Naive B cell (primary cell): ENCODE data around the gene PDIA5. TPM values are rescaled to one million over a fixed set of nuclear protein-coding genes. Genes with fewer than 3 reads are reported as not detected.

Experiments
- ATAC-seq, 2 donors: fragments of 150-1000 bp; cut with Tn5 transposase; 2 replicates each; pipeline ENCODE4 v1.10.0; 2021; ENCODE audit warnings: low read depth in 2 of 2, mild to moderate bottlenecking in 2 of 2, moderate library complexity in 2 of 2
- DNase-seq: peaks from one replicate; pipeline ENCODE4 v3.0.0; 2022
- H3K27ac Mint-ChIP-seq, 6 donors: one replicate each; pipeline ENCODE4 v1.8.0; 2020 to 2022; ENCODE audit warnings: mild to moderate bottlenecking in 6 of 6, mixed read lengths in 6 of 6, moderate library complexity in 5 of 6, inconsistent platforms in 2 of 6
- H3K27me3 Mint-ChIP-seq, 3 donors: one replicate each; pipeline ENCODE4 v1.8.0; 2021 to 2022; ENCODE audit warnings: mixed read lengths in 3 of 3, mild to moderate bottlenecking in 1 of 3
- H3K36me3 Mint-ChIP-seq, 2 donors: one replicate each; pipeline ENCODE4 v1.8.0; 2020 to 2022; ENCODE audit warnings: mixed read lengths in 2 of 2, inconsistent platforms in 1 of 2, mild to moderate bottlenecking in 1 of 2
- H3K4me1 Mint-ChIP-seq, 3 donors: one replicate each; pipeline ENCODE4 v1.8.0; 2020 to 2022; ENCODE audit warnings: mixed read lengths in 3 of 3, inconsistent platforms in 1 of 3, mild to moderate bottlenecking in 1 of 3, moderate library complexity in 1 of 3
- H3K4me3 Mint-ChIP-seq, 8 donors: one replicate each; pipeline ENCODE4 v1.8.0; 2020 to 2022; ENCODE audit warnings: mild to moderate bottlenecking in 8 of 8, mixed read lengths in 8 of 8, moderate library complexity in 8 of 8, inconsistent platforms in 2 of 8
- H3K9me3 Mint-ChIP-seq, 7 donors: one replicate each; pipeline ENCODE4 v1.8.0; 2020 to 2022; ENCODE audit warnings: mixed read lengths in 7 of 7, mild to moderate bottlenecking in 5 of 7, inconsistent platforms in 2 of 7, moderate library complexity in 1 of 7
- polyA plus RNA-seq, 6 donors: library from polyadenylated mRNA; unstranded; fragments of 300-500 nt; fragmentation: Illumina TruSeq; gene quantifications; one replicate each; pipeline ENCODE4 v1.2.3, GENCODE V29; 2021; ENCODE audit warnings: low read depth in 6 of 6

The PDIA5 gene
- polyA plus RNA-seq, 6 donors from 2014 or later, result 1.7 to 4.4 (median 2.2) TPM

GRCh38 chr3:123156276-123156995 lies 89.6 kb downstream of the PDIA5 start:
- Mint-ChIP-seq H3K4me3 (no peak overlapping the region), H3K27ac (no peak overlapping the region), H3K9me3 (peaks cover 0 to 7% (median 3%) of the 10 kb centered on the region in 7 donors), H3K27me3 (no peaks in the 10 kb centered on the region), H3K4me1 (peaks cover 15 to 24% (median 24%) of the 10 kb centered on the region in 3 donors), H3K36me3 (peaks cover 0 to 11% of the 10 kb centered on the region in 2 donors)
- DNase-seq, result no peak
- ATAC-seq, result no peak

GRCh38 chr3:123157209-123157597 lies 90.4 kb downstream of the PDIA5 start:
- DNase-seq (no peak), ATAC-seq (no peak)
- Mint-ChIP-seq H3K9me3 (peaks cover 0 to 2% (median 0%) of the 10 kb centered on the region in 7 donors), H3K27me3 (no peaks in the 10 kb centered on the region), H3K4me1 (peaks cover 12 to 24% (median 21%) of the 10 kb centered on the region in 3 donors), H3K4me3 (no peak overlapping the region), H3K27ac (no peak overlapping the region), H3K36me3 (peaks cover 0 to 5% of the 10 kb centered on the region in 2 donors)

- ATAC-seq, result no peak
- H3K4me3 Mint-ChIP-seq, result no peak overlapping the region
- H3K36me3 Mint-ChIP-seq, result no peaks in the 10 kb centered on the region
- H3K27me3 Mint-ChIP-seq, result no peaks in the 10 kb centered on the region
- peaks cover 8 to 21% (median 17%) of the 10 kb centered on the region in 3 donors for H3K4me1 Mint-ChIP-seq
- H3K27ac Mint-ChIP-seq, result peak overlapping the region in 1 of 6 donors; percentile 38
- DNase-seq, result no peak
- H3K9me3 Mint-ChIP-seq, result no peaks in the 10 kb centered on the region
These were observed 90.9 kb downstream of the PDIA5 start for GRCh38 chr3:123157598-123158287.

GRCh38 chr3:123158330-123158729 lies 91.5 kb downstream of the PDIA5 start:
- Mint-ChIP-seq H3K27ac (no peak overlapping the region), H3K9me3 (no peaks in the 10 kb centered on the region), H3K4me1 (peaks cover 4 to 15% (median 11%) of the 10 kb centered on the region in 3 donors), H3K36me3 (no peaks in the 10 kb centered on the region), H3K4me3 (no peak overlapping the region), H3K27me3 (no peaks in the 10 kb centered on the region)
- ATAC-seq, result no peak
- no peak for DNase-seq

GRCh38 chr3:123158899-123159390 lies 92.1 kb downstream of the PDIA5 start:
- no peak for ATAC-seq
- H3K9me3 Mint-ChIP-seq, result no peaks in the 10 kb centered on the region
- H3K4me3 Mint-ChIP-seq, result no peak overlapping the region
- no peaks in the 10 kb centered on the region for H3K36me3 Mint-ChIP-seq
- peaks cover 4 to 10% (median 6%) of the 10 kb centered on the region in 3 donors for H3K4me1 Mint-ChIP-seq
- DNase-seq, result no peak
- H3K27ac Mint-ChIP-seq, result peak overlapping the region in 1 of 6 donors; percentile 64
- no peaks in the 10 kb centered on the region for H3K27me3 Mint-ChIP-seq

- peaks cover 4 to 5% of the 10 kb centered on the region in 2 donors for H3K36me3 Mint-ChIP-seq
- H3K27ac Mint-ChIP-seq, result no peak overlapping the region
- H3K27me3 Mint-ChIP-seq, result no peaks in the 10 kb centered on the region
- peaks cover 0 to under 1% (median 0%) of the 10 kb centered on the region in 3 donors for H3K4me1 Mint-ChIP-seq
- no peak overlapping the region for H3K4me3 Mint-ChIP-seq
- ATAC-seq (no peak), DNase-seq (no peak)
- peaks cover 0 to 4% (median 3%) of the 10 kb centered on the region in 7 donors for H3K9me3 Mint-ChIP-seq
These were observed 93.3 kb downstream of the PDIA5 start for GRCh38 chr3:123159926-123160635.

GRCh38 chr3:123161167-123161566 lies 94.3 kb downstream of the PDIA5 start:
- no peak overlapping the region for H3K4me3 Mint-ChIP-seq
- no peak for DNase-seq
- no peak for ATAC-seq
- peaks cover 0 to 7% (median 3%) of the 10 kb centered on the region in 7 donors for H3K9me3 Mint-ChIP-seq
- H3K27ac Mint-ChIP-seq, result no peak overlapping the region
- H3K27me3 Mint-ChIP-seq, result no peaks in the 10 kb centered on the region
- no peaks in the 10 kb centered on the region for H3K4me1 Mint-ChIP-seq
- H3K36me3 Mint-ChIP-seq, result peaks cover 6 to 8% of the 10 kb centered on the region in 2 donors

GRCh38 chr3:123163141-123163540 lies 96.3 kb downstream of the PDIA5 start:
- H3K9me3 Mint-ChIP-seq, result peaks cover 0 to 14% (median 4%) of the 10 kb centered on the region in 7 donors
- H3K4me1 Mint-ChIP-seq, result no peaks in the 10 kb centered on the region
- peak overlapping the region in 2 of 6 donors; percentile 37 to 87 for H3K27ac Mint-ChIP-seq
- ATAC-seq, result no peak
- no peak overlapping the region for H3K4me3 Mint-ChIP-seq
- peaks cover 6 to 15% of the 10 kb centered on the region in 2 donors for H3K36me3 Mint-ChIP-seq
- no peaks in the 10 kb centered on the region for H3K27me3 Mint-ChIP-seq
- no peak for DNase-seq

GRCh38 chr3:123165163-123165562 lies 98.3 kb downstream of the PDIA5 start:
- no peak for ATAC-seq
- Mint-ChIP-seq H3K4me1 (no peaks in the 10 kb centered on the region), H3K9me3 (peaks cover 0 to 14% (median 4%) of the 10 kb centered on the region in 7 donors), H3K27me3 (no peaks in the 10 kb centered on the region), H3K27ac (no peak overlapping the region), H3K4me3 (no peak overlapping the region), H3K36me3 (peaks cover 6 to 15% of the 10 kb centered on the region in 2 donors)
- no peak for DNase-seq

- peaks cover 0 to 14% (median 4%) of the 10 kb centered on the region in 7 donors for H3K9me3 Mint-ChIP-seq
- ATAC-seq (no peak), DNase-seq (no peak)
- H3K27me3 Mint-ChIP-seq, result no peaks in the 10 kb centered on the region
- H3K4me1 Mint-ChIP-seq, result no peaks in the 10 kb centered on the region
- H3K36me3 Mint-ChIP-seq, result peaks cover 6 to 15% of the 10 kb centered on the region in 2 donors
- no peak overlapping the region for H3K27ac Mint-ChIP-seq
- H3K4me3 Mint-ChIP-seq, result no peak overlapping the region
These were observed 100.9 kb downstream of the PDIA5 start for GRCh38 chr3:123167686-123168085.

- no peak overlapping the region for H3K27ac Mint-ChIP-seq
- no peak for DNase-seq
- H3K36me3 Mint-ChIP-seq, result peaks cover 6 to 15% of the 10 kb centered on the region in 2 donors
- H3K9me3 Mint-ChIP-seq, result peaks cover 0 to 14% (median 4%) of the 10 kb centered on the region in 7 donors
- no peaks in the 10 kb centered on the region for H3K27me3 Mint-ChIP-seq
- ATAC-seq, result no peak
- H3K4me1 Mint-ChIP-seq, result no peaks in the 10 kb centered on the region
- no peak overlapping the region for H3K4me3 Mint-ChIP-seq
These were observed 101.3 kb downstream of the PDIA5 start for GRCh38 chr3:123168122-123168521.

- no peak for DNase-seq
- H3K4me3 Mint-ChIP-seq, result no peak overlapping the region
- no peak overlapping the region for H3K27ac Mint-ChIP-seq
- H3K4me1 Mint-ChIP-seq, result no peaks in the 10 kb centered on the region
- no peak for ATAC-seq
- no peaks in the 10 kb centered on the region for H3K27me3 Mint-ChIP-seq
- peaks cover 0 to 14% (median 4%) of the 10 kb centered on the region in 7 donors for H3K9me3 Mint-ChIP-seq
- peaks cover 6 to 15% of the 10 kb centered on the region in 2 donors for H3K36me3 Mint-ChIP-seq
These were observed 101.8 kb downstream of the PDIA5 start for GRCh38 chr3:123168605-123169004.

GRCh38 chr3:123169492-123169929 lies 102.7 kb downstream of the PDIA5 start:
- Mint-ChIP-seq H3K4me3 (peak overlapping the region in 1 of 8 donors; percentile 3), H3K27ac (peak overlapping the region in 1 of 6 donors; percentile 72), H3K9me3 (peaks cover 0 to 14% (median 4%) of the 10 kb centered on the region in 7 donors), H3K4me1 (no peaks in the 10 kb centered on the region), H3K36me3 (peaks cover 6 to 15% of the 10 kb centered on the region in 2 donors), H3K27me3 (no peaks in the 10 kb centered on the region)
- DNase-seq (no peak), ATAC-seq (no peak)
